ENCODE measurements around the gene TPD52L1.

- no peak for TF ChIP-seq CTCF (conservative IDR thresholded peaks at IDR 0.05; ENCODE audit: low read depth, low read length)
- TF ChIP-seq RFX5 (IDR thresholded peaks at IDR 0.05; ENCODE audit: low read depth, low read length) = no peak
- no peak for TF ChIP-seq POLR2A (IDR thresholded peaks at IDR 0.05; ENCODE audit: low read depth, low read length)
- no peak for TF ChIP-seq CHD1 (IDR thresholded peaks at IDR 0.05; ENCODE audit: low read depth, low read length)
- no peak for TF ChIP-seq USF2 (IDR thresholded peaks at IDR 0.05; ENCODE audit: low read depth, low read length)
- TF ChIP-seq FOS (IDR thresholded peaks at IDR 0.05; ENCODE audit: low read depth, low read length) = no peak
- no peak for TF ChIP-seq CEBPB (IDR thresholded peaks at IDR 0.05; ENCODE audit: low read depth, low read length)
Observed at GRCh38 chr6:125273965-125274364, 120.4 kb downstream of the TPD52L1 start.

Measured in IMR-90 (cell line).